ENCODE data around the gene CCDC13.

Gene CCDC13

DNA sequence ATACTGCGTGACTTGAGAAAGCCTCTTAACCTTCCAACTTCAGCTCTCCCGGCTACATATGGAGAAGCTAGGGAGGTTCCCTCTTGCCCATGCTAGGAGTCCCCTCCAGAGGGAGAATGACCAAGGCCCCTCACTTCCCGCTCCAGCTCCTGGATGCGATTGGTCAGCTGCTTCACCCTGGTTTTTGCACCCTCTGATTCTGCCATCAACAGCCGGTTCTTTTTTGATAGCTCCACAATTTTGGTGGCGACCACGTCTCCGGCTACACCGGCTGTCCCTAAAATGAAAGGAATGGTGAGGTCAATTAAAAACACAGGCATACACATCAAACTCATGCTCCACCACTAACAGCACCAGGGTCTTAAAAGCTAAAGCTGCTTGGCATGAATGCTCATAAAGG is 20.6 kb downstream of the CCDC13 start:
- DNase-seq (ENCODE audit: low read depth in 2 of 2) = no peak

DNA sequence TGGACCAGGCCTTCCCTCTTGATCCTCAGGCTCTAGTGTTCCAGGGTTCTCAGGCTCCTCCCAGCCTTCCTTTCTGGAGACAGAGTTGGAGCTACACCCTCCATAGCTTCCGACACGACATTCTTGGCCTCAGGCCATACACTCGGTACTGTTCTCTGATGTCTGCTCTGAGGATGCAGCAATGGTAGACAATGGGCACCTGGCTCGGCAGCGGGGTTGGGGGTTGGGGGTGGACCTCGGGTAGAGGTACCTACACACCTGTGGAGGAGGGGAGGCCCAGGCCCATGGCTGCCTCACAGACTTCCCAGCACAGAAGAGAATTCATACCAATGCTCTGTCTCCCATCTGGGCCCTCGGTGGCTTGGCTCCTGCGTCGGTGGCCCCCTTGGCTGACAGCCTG is 21.4 kb downstream of the CCDC13 start:
- DNase-seq (ENCODE audit: low read depth in 2 of 2) = no peak

DNA sequence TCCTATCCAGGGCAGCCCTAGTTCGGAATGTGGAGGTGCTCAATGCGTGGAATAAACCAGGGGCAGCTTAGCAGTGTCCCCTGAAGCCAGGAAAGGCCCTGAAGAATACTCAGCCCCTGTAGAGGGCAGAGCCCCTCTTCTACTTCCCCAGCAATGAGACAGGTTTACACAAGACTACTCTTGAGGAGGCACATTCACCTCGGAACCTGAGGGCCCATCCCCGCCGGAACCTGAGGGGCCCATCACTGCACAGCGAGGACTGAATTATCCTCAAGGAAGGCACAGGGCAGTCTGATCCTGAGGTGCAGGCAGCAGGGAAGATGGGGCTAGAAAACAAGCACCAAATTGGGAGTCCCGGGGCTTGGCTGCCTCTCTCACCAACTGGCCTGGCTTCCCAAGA is 22.2 kb downstream of the CCDC13 start:
- DNase-seq (ENCODE audit: low read depth in 2 of 2) = no peak

DNA sequence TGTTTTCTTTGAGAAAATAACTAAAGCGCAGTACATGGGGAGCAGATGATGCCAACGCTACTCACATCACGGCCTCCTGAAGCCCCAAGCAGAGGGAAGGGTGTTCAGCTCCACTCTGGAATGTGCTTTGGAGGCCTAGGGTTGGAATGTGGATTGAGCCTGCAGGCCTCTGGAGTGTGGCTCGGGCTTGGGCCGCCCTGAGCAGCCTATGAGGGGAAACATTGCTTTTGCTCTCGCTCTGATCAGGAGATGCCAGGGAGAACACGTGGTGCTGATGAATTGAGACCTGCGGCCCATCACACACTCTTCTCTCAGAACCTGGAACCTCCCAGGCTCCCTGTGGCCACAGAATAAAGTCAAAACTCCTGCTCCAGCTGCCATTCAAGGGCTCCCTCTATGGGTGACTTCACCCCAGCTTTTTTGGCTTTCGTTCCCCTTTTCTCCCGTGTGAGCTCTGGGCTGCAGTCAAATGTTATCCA is 23.3 kb downstream of the CCDC13 start:
- no peak for DNase-seq (ENCODE audit: low read depth in 2 of 2)

GRCh38 chr3:42749025-42749752 is 23.9 kb downstream of the CCDC13 start:
- DNase-seq (ENCODE audit: low read depth in 2 of 2) = no peak

GRCh38 chr3:42747581-42747980 is 25.5 kb downstream of the CCDC13 start:
- peak in 1 of 2 donors; percentile 12 for DNase-seq (ENCODE audit: low read depth in 2 of 2)

DNA sequence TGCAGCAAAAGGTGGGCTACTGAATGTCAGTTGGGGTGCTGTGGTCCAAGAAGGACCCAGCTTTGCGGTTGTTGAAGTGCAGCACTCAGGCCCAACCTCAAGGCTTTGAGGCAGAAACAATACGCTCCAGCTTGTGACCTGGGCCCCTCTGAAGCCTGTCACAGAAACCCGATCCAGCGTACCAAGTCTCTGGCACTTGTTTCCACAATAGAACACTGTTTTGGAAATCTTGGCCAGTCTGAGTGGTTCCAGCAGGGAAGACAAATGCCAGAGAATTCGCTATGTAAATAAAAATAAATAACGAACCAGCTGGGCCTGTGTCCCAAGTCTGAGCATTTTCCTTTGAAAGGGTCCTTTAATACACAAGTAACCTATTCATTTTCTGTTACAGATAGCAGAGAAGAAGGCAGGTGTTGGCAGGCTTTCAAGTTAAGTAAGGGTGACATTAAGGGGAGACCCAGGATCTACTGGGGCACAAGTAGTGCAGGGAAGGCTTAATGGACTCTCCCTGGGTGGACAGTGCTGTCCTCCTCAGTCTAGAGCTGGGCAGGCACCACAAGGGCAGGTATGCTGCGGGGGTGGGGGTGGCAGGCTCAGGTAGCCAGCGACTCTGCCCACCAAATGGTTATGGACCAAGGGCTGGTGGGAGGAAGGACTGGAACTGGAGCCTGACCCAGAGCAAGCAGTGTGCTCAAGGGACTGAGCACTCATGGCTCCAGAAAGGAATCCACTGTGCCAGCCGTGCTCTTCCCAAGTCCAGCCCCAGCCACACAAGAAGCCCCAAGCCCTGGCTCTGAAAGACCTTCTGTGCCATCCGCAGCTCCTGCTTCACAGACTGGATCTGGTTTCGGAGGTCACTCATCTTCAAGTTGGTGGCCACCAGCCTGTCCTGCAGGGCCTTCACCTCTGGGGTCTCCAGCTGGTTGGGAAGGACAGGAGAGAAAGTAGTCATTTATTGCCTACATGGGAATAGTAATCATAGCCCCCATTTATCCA is 26.3 kb downstream of the CCDC13 start:
- DNase-seq (ENCODE audit: low read depth in 2 of 2) = no peak

DNA sequence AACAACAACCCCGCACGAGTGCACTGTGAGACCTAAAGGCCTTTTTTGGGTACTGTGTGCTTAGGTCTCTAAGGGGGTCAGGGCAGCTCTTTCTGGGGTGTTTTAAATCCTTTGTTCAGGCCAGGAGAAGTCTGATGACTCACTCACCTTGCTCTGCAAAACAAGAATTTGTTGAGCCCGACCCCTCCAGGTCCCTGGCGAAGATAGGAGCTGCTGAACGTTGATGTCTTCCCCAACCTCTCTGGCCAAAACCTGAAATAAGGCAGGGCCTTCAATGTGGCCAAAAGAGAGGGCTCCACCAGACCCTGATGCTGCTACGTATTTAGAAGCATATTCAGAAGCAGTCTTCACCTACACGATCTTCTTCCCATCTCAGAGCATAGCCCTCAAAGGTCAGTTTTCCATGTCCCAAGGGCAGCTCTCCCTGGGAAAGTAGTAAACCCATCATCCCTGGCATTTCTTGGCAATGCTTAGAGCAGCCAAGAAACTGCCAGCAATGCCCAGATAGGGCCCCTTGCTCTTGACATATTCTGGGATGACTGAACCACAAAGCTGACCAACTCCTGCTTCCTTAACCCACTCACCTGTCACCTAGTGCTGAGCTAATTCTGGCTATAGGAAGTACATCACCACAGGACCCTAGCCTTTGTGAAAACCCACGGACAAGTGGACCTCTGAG is 27.1 kb downstream of the CCDC13 start:
- DNase-seq (ENCODE audit: low read depth in 2 of 2) = no peak

GRCh38 chr3:42745291-42745745 is 27.7 kb downstream of the CCDC13 start:
- no peak for DNase-seq (ENCODE audit: low read depth in 2 of 2)

DNA sequence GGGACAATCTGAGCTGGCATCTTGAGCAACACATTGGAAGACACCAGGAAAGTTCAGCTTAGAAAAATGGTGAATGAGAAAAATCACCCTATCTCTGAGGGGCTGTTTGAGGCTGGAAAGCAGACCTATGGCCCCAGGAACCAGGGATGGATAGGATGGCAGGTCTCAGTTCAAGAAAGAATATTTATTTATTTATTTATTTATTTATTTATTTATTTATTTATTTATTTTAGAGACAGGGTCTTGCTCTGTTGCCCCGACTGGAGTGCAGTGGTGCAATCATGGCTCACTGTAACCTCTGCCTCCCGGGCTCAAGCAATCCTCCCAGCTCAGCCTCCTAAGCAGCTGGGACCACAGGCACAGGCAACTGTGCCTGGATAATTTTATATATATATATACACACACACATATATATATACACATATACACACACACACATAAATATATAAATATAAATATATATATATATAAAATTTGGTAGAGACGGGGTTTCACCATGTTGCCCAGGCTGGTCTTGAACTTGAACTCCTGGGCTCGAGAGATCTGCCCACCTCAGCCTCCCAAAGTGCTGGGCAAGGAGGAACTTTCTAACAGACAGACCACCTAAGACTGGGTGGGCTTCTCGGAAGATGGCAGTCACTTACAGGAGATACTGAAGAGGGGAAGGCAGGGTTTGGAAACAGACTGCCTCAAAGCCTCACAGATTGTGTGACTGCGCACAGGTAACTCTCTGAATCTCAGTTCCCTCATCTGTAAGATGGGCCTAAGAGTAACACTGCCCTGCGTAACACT is 29.7 kb downstream of the CCDC13 start:
- DNase-seq (ENCODE audit: low read depth in 2 of 2) = no peak

- DNase-seq (ENCODE audit: low read depth in 2 of 2) = no peak
Observed at GRCh38 chr3:42742688-42743087, 30.4 kb downstream of the CCDC13 start.

DNA sequence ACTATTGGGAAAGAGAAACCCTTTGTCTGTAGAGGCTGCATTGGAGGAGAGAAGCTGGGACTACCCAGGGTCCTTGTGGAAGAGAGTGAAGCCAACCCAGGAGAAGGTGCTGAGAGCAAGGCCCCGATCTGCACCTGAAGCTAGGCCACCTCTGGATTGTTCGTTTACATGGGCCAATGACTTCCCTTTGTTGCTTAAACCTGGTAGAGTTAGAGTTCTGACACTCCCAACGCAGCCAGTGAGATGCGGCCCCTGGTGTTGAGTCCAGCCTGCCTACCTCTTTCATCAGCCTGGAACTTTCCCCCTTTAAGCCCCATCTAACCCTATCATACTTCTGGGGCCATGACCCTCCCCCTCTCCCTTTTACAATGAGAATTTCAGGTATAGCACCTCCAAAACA is 30.8 kb downstream of the CCDC13 start:
- no peak for DNase-seq (ENCODE audit: low read depth in 2 of 2)

- DNase-seq (ENCODE audit: low read depth in 2 of 2) = no peak
Observed at GRCh38 chr3:42741796-42742195, 31.3 kb downstream of the CCDC13 start.

DNA sequence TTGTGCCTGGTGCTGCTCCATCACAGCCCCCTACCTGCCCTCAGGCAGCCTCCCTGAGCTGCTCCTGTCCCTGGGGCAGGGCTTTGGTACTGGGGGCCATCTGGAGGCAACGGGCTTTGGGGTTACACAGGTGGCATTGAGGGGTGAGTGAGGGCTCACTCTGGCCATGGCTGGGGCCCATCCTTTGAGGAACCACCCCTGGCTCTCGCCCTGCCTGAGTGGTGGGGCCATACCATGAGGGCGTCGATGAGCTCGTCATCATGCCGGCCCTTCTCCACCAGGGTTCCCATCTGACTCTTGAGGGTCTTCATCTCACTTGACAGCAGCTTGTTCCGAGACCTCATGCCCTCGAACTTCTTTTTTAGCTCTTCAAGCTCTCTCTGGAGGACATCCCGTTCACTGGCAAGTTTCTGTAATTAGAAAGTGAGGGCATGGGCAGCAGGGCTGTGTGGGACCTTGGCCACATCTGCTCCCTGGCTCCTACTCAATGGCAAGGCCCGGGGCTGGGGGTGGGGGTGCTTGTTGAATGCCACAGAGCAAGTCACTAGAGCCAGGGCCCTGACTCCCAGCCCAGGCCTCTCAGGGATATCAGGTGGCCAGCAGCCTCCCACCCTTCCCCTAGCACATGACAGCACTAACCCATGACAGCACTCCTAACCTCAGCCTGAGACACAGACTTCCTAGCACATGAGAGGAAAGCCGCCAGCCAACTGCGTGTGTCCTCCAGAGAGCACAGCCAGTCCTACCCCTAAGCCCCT is 33.5 kb downstream of the CCDC13 start:
- DNase-seq (ENCODE audit: low read depth in 2 of 2) = no peak

DNA sequence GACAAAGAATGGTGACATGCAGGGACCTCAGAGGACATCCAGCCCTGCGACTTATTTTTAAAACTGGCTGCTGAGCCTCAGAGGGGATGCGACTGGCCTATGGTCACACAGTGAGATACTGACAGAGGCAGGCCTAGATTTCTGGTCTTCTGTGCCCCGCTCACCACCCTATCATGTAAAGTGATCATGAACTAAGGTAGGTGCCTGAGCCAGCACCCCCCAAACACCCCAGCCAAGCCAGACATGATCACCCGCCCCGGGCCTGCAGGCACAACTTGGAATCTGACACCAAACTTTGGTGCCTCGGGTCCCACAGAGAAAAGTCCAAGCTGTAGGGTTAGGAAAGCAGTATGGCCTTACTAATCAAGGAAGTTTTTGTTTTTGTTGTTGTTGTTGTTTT is 36.5 kb downstream of the CCDC13 start:
- no peak for DNase-seq (ENCODE audit: low read depth in 2 of 2)

GRCh38 chr3:42736081-42736480 is 37.0 kb downstream of the CCDC13 start:
- no peak for DNase-seq (ENCODE audit: low read depth in 2 of 2)

DNA sequence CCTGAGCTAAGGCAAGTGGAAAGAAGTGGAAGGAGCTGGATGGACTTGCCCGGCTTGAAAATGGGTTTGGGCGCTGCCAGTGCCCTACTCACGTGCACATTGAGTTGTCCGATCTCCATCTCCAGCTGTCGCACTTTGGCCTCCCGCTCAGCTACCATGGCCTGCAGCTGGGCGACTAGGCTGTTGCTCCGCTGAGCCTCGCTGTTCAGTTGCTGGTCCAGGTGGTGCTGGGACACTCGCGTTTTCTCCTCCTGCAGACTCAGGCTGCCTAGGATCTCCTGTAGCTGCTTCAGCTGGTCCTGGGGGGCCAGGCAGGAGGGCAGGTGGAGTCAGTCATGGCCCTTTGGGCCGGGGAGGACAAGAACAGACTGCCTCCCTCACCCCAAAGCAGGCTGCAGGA is 37.4 kb downstream of the CCDC13 start:
- DNase-seq (ENCODE audit: low read depth in 2 of 2) = no peak

DNA sequence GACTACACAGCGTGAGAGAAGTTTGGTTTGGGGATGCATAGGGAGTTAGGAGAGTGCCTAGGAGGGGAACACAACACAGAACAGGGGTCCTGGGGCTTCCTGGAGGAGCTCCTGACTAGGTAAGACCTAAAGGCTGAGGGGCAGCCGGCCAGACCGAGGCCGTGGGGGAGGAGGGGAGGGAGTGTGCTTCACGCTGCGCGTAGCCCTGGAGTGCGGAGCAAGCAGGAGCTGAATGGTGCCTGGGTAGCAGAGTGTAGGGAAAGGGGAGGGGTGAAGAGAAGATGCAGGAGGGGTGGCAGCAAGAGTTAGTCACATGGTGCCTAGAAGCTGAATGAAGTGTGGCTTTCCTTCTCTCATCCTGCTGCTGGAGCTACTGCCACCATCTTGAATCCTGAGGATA is 38.0 kb downstream of the CCDC13 start:
- DNase-seq (ENCODE audit: low read depth in 2 of 2) = no peak

DNA sequence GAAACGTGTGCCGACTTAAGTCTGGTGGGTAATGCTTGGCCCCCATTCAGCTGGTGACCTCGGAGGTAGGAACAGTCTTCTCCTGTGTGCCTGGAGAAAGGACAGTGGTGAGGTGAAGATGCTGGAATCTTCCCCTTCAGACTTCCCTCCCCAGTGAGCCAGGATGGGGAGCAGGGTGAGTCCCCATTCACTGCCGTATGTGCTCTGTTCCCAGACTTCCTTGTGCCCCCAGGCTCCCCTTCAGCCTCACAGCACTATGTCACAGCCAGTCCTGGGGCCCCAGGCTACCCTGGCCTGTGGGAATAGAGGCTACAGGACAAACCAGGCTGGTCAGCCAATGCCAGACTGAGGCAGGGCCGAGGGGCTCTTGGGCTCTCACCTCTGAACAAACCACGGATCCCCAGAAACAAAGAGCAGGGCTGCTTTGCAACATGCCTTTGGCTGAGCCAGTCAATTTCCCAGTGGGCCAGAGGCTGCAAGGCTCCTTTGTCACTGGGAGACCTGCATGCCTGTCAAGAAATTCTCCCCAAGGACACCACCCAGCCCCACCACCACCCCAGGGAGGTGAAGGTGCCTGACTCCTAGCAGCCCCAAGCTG is 38.7 kb downstream of the CCDC13 start:
- no peak for DNase-seq (ENCODE audit: low read depth in 2 of 2)

All from stimulated activated CD4-positive, alpha-beta T cell treated with anti-CD3 and anti-CD28 coated beads, Interleukin-1b, Interleukin-23, amount 100 ng/mL, for 4 hours (primary cell).